Lower lobe of right lung (tissue), 2 donors: ENCODE results near the gene ZNF524. TPM values are rescaled to one million over a fixed set of nuclear protein-coding genes. Genes with fewer than 3 reads are reported as not detected.

ENCODE experiments used
- ATAC-seq, 2 donors: fragments of 200-7000 bp; cut with Tn5 transposase; one replicate each; pipeline ENCODE4 v1.9.1; 2020 to 2022; ENCODE audit warnings: mild to moderate bottlenecking in 2 of 2, moderate library complexity in 2 of 2
- DNase-seq: peaks from one replicate; pipeline ENCODE4 v3.0.0-alpha.2; 2020
- H3K27ac ChIP-seq: fragments of 200-600 bp; one replicate; pipeline ENCODE4 v1.8.0; 2022
- H3K27me3 ChIP-seq: fragments of 200-600 bp; one replicate; pipeline ENCODE4 v1.8.0; 2022; ENCODE audit warnings: low read depth
- H3K36me3 ChIP-seq: fragments of 200-600 bp; one replicate; pipeline ENCODE4 v1.8.0; 2022; ENCODE audit warnings: mild to moderate bottlenecking
- H3K4me1 ChIP-seq: fragments of 200-600 bp; one replicate; pipeline ENCODE4 v1.8.0; 2022
- H3K4me3 ChIP-seq: fragments of 200-600 bp; one replicate; pipeline ENCODE4 v1.8.0; 2022; ENCODE audit warnings: mild to moderate bottlenecking
- H3K9me3 ChIP-seq: fragments of 200-600 bp; one replicate; pipeline ENCODE4 v1.8.0; 2022
- intact Hi-C: fragments of 100-400 bp; cut with DNase I; formaldehyde crosslinking; loops from one replicate; pipeline ENCODE4 v1.11.0; 2022
- total RNA-seq: library from RNA; stranded (reverse); fragmentation: NEBNext Ultra II Directional; extraction: Animal tissue kit (Norgen Biotek cat#: 25700); gene quantifications from one replicate; pipeline ENCODE4 v1.2.1, GENCODE V29; 2021
- TF ChIP-seq, protein P1 (sequence below): fragments of 200-600 bp; IDR thresholded peaks from one replicate; pipeline ENCODE4 v1.8.0; 2022; ENCODE audit warnings: antibody characterized with exemption, mild to moderate bottlenecking
- donor health status: DM: no; HTN: yes; CAD: no; lungs with severe emphysema.

ZNF524 gene
- total RNA-seq, 1 donor from 2014 or later = 33.4 TPM

DNA sequence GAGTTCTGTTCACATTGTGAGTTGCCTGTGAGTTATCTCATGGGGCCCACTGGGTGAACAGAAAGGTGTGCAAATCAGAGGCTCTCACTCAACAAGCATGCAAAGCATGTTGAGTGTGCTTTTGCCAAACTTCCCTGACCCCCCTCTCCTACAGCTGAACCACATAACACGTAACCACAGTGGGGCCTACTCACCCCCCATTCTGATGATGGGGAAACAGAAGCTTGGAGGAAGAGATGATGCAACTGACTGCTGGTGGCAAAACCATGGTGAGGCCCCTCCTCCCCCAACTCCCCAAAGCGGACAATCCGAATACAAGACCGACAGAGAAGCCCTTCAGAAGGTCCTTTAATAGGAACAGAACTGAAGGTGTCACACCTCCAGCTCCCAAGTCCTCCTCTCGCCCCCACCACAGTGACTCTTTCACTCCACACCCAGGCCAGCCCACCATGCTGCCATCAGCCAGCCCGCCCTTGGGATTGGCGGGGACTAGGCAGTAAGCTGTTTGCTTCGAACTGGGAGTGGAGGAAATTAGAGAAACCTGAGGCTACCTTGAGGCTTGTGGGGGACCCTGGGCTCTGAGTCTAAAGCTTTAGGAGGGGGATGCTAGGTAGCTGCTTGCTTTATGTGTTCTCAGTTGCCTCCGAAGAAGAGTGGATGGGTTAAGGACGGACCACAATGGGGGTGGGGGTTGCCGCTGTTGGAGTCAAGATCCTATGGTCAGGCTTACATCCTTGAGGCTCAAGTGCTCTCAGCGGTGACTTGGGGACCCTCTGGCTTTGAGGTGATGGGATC is 20.5 kb downstream of the ZNF524 start:
- Histone ChIP-seq H3K27me3 (no peaks in the 10 kb centered on the region), H3K36me3 (peaks cover 34% of the 10 kb centered on the region), H3K4me3 (no peak overlapping the region), H3K4me1 (peaks cover 41% of the 10 kb centered on the region), H3K9me3 (no peaks in the 10 kb centered on the region), H3K27ac (no peak overlapping the region)
- intact Hi-C loops = no loop called here
- no peak for DNase-seq
- no peak for ATAC-seq
- TF ChIP-seq, protein P1, sequence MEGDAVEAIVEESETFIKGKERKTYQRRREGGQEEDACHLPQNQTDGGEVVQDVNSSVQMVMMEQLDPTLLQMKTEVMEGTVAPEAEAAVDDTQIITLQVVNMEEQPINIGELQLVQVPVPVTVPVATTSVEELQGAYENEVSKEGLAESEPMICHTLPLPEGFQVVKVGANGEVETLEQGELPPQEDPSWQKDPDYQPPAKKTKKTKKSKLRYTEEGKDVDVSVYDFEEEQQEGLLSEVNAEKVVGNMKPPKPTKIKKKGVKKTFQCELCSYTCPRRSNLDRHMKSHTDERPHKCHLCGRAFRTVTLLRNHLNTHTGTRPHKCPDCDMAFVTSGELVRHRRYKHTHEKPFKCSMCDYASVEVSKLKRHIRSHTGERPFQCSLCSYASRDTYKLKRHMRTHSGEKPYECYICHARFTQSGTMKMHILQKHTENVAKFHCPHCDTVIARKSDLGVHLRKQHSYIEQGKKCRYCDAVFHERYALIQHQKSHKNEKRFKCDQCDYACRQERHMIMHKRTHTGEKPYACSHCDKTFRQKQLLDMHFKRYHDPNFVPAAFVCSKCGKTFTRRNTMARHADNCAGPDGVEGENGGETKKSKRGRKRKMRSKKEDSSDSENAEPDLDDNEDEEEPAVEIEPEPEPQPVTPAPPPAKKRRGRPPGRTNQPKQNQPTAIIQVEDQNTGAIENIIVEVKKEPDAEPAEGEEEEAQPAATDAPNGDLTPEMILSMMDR = no peak

DNA sequence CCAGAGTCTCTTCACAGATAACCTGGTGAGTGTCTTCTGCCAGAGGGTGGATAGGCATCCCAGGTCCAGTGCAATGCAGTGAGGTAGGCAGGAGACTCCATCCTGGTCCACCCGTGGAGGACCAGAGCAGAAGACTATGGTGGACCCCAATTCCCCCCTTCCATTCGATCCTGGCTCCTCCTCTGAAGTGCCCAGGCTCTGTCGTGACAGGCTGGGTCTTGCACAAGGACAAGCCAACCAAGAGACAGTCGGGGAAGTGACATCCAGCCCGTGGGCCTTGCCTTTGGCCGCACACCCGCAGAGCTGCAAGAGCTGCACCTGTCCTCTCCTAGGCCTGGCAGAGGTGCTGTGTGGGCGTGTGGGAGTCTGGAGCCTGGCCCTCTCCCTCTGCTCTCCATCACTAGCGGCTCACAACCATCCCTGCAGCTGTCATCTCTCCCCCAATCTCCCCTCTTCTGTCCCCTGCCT is 21.2 kb downstream of the ZNF524 start:
- Histone ChIP-seq H3K4me3 (no peak overlapping the region), H3K36me3 (peaks cover 28% of the 10 kb centered on the region), H3K4me1 (peaks cover 41% of the 10 kb centered on the region), H3K27me3 (no peaks in the 10 kb centered on the region), H3K27ac (no peak overlapping the region), H3K9me3 (no peaks in the 10 kb centered on the region)
- intact Hi-C loops = no loop called here
- TF ChIP-seq, protein P1 = no peak
- DNase-seq (no peak), ATAC-seq (no peak)

GRCh38 chr19:55621673-55622231 is 21.7 kb downstream of the ZNF524 start:
- intact Hi-C loops = no loop called here
- H3K9me3 ChIP-seq = no peaks in the 10 kb centered on the region
- DNase-seq = no peak
- TF ChIP-seq, protein P1 = no peak
- H3K27ac ChIP-seq = no peak overlapping the region
- H3K4me3 ChIP-seq = no peak overlapping the region
- no peak for ATAC-seq
- H3K27me3 ChIP-seq = no peaks in the 10 kb centered on the region
- H3K36me3 ChIP-seq = peaks cover 23% of the 10 kb centered on the region
- H3K4me1 ChIP-seq = peaks cover 41% of the 10 kb centered on the region

DNA sequence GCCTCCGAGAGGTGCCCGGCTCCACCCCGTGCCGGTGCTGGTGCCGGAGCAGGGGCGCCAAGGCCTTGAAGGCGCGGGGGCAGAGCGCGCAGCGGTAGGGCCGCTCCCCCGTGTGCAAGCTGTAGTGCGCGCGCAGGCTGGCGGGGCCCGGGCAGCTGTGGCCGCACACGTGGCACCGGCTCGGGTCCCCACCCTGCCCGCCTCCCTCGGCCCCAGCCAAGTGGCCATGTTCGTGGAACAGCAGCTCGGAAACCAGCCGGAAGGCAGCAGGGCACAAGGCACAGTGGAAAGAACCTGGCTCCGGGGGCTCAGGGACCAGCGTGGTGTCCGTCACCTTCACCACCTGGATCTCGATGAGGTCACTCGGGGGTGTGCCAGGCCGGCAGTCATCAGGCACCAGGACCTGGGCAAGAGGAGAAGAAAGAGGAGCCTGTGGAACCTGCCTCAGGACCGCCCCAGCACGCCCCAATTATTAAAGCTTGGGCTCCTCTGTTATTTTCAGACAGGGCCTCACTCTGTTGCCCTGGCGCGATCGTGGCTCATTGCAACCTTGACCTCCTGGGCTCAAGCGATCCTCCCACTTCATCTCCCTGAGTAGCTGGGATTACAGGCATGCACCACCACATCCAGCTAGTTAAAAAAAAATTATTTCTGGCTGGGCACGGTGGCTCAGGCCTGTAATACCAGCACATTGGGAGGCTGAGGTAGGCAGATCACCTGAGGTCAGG is 22.3 kb downstream of the ZNF524 start:
- no peak overlapping the region for H3K4me3 ChIP-seq
- intact Hi-C loops = no loop called here
- TF ChIP-seq, protein P1 = no peak
- H3K36me3 ChIP-seq = peaks cover 16% of the 10 kb centered on the region
- peaks cover 41% of the 10 kb centered on the region for H3K4me1 ChIP-seq
- DNase-seq (no peak), ATAC-seq (no peak)
- no peak overlapping the region for H3K27ac ChIP-seq
- H3K27me3 ChIP-seq = no peaks in the 10 kb centered on the region
- no peaks in the 10 kb centered on the region for H3K9me3 ChIP-seq

DNA sequence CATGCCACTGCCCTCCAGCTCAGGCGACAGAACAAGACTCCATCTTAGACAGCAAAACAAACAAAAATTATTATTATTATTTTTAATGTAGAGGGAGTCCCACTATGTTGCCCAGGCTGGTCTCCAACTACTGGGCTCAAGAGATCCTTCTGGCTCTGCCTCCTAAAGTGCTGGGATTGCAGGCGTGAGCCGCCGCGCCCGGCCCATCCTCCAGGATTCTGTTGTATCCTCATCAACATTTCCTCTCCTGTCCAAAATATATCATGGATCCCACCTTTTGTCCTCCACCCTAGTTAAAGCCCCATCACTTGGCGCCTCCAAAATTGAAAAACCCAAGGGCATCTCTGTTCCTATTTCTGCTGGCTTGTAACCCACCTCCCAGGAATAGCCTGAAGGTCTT is 23.0 kb downstream of the ZNF524 start:
- no peak for DNase-seq
- Histone ChIP-seq H3K27ac (no peak overlapping the region), H3K36me3 (peaks cover 10% of the 10 kb centered on the region), H3K9me3 (no peaks in the 10 kb centered on the region), H3K4me1 (peaks cover 41% of the 10 kb centered on the region), H3K4me3 (no peak overlapping the region), H3K27me3 (no peaks in the 10 kb centered on the region)
- intact Hi-C loops = no loop called here
- ATAC-seq = no peak
- TF ChIP-seq, protein P1 = no peak
